K562 (cell line): ENCODE results near the gene CLCN4. TPM values are rescaled to one million over a fixed set of nuclear protein-coding genes. Genes with fewer than 3 reads are reported as not detected.

Experiments
- ATAC-seq: fragments of 200-7000 bp; cut with Tn5 transposase; 3 replicates; pipeline ENCODE4 v1.9.1; 2020; ENCODE audit warnings: moderate library complexity
- BruUV-seq: library from RNA; stranded (reverse); fragments of 400-500 nt; replicated peaks from 2 replicates; lab custom pipeline; 2021; lab: Mats Ljungman, UMichigan
- CTCF ChIA-PET: fragments of 300-600 bp; formaldehyde crosslinking; extraction: SDS; loops from one replicate; lab custom pipeline; 2021; ENCODE audit warnings: low intra/inter-chr PET ratio; lab: Yijun Ruan, JAX
- POLR2A ChIA-PET: fragments of 300-600, 350-650 bp; sonication (Branson Sonifier 250); formaldehyde crosslinking; extraction: SDS; loops from one replicate; lab custom pipeline; 2021; ENCODE audit warnings: antibody characterized with exemption, inconsistent platforms; lab: Yijun Ruan, JAX
- DNase-seq, 4 experiments: peaks; one replicate each; pipeline versions ENCODE4 v3.0.0 to v3.0.0-alpha.2; 2011 to 2018; ENCODE audit warnings: low spot score in 3 of 4, mixed read lengths in 3 of 4; ENCODE audit errors: extremely low read depth in 1 of 4
- FAIRE-seq: peaks from 2 replicates; lab custom pipeline; 2011; peaks lifted over from hg19 to GRCh38; lab: Jason Lieb, UNC
- H2AFZ ChIP-seq: 2 replicates; pipeline ENCODE4 v1.6.0; 2011; ENCODE audit warnings: low read depth, low read length, control low read depth, inconsistent platforms
- H3K27ac ChIP-seq: fragments of 200-600 bp; 3 replicates; pipeline ENCODE4 v1.8.0; 2011; ENCODE audit warnings: low read depth, mild to moderate bottlenecking, control low read depth, inconsistent platforms, low read length, moderate library complexity, mixed read lengths; ENCODE audit errors: extremely low read depth
- H3K27me3 ChIP-seq, 2 experiments: fragments of 300-600 bp in 1 of 2; 2 replicates in 1 of 2; 3 replicates in 1 of 2; pipeline versions ENCODE4 v1.6.0 to v1.8.0; 2011; ENCODE audit warnings: inconsistent platforms in 2 of 2, low read length in 2 of 2, mild to moderate bottlenecking in 1 of 2, mixed read lengths in 1 of 2, moderate library complexity in 1 of 2; ENCODE audit not compliant: control insufficient read depth in 2 of 2, insufficient read depth in 2 of 2
- H3K36me3 ChIP-seq: fragments of 300-600 bp; 3 replicates; pipeline ENCODE4 v1.8.0; 2011; ENCODE audit warnings: mild to moderate bottlenecking, low read length, inconsistent platforms; ENCODE audit not compliant: control insufficient read depth, insufficient read depth
- H3K4me1 ChIP-seq, 2 experiments: fragments of 200-600 bp in 1 of 2; replicated peaks in 1 of 2; 2 replicates in 1 of 2; 3 replicates in 1 of 2; pipeline versions ENCODE4 v1.5.1 to v1.8.0; 2011; ENCODE audit warnings: inconsistent platforms in 2 of 2, low read length in 2 of 2, mild to moderate bottlenecking in 1 of 2, mixed read lengths in 1 of 2, moderate library complexity in 1 of 2; ENCODE audit not compliant: control insufficient read depth in 2 of 2, insufficient read depth in 2 of 2
- H3K4me2 ChIP-seq: 2 replicates; pipeline ENCODE4 v1.6.1; 2011; ENCODE audit warnings: low read length, control low read depth, inconsistent platforms, mixed read lengths; ENCODE audit not compliant: insufficient read depth
- H3K4me3 ChIP-seq: fragments of 200-600 bp; sonication (generic), shearing (Covaris generic); 2 replicates; pipeline ENCODE4 v1.5.1; 2016; ENCODE audit warnings: control low read depth, inconsistent platforms
- H3K79me2 ChIP-seq: fragments of 200-600 bp; 3 replicates; pipeline ENCODE4 v1.8.0; 2011; ENCODE audit warnings: low read length, inconsistent platforms; ENCODE audit not compliant: control insufficient read depth, insufficient read depth
- H3K9ac ChIP-seq, 2 experiments: 2 replicates each; pipeline versions ENCODE4 v1.6.0 to v1.6.1; 2011; ENCODE audit warnings: low read depth in 2 of 2, low read length in 2 of 2, control low read depth in 1 of 2, inconsistent platforms in 1 of 2, mild to moderate bottlenecking in 1 of 2, mixed read lengths in 1 of 2; ENCODE audit not compliant: insufficient read depth in 1 of 2
- H3K9me1 ChIP-seq: one replicate; pipeline ENCODE4 v1.6.0; 2011; ENCODE audit warnings: inconsistent platforms, mild to moderate bottlenecking, low read length, moderate library complexity; ENCODE audit not compliant: control insufficient read depth, insufficient read depth
- H3K9me3 ChIP-seq: replicated peaks from 2 replicates; pipeline ENCODE4 v1.5.1; 2011; ENCODE audit warnings: low read depth, low read length, inconsistent platforms; ENCODE audit not compliant: control insufficient read depth, insufficient read depth
- H4K20me1 ChIP-seq: replicated peaks from 2 replicates; pipeline ENCODE4 v1.6.1; 2011; ENCODE audit warnings: low read length, inconsistent platforms, mixed read lengths; ENCODE audit not compliant: control insufficient read depth, insufficient read depth
- CBX2 ChIP-seq: fragments of 200-600 bp; sonication (generic); IDR thresholded peaks from one replicate; pipeline ENCODE4 v1.6.1; 2012; ENCODE audit warnings: mild to moderate bottlenecking, low read length, inconsistent platforms; ENCODE audit not compliant: insufficient read depth, poor library complexity, severe bottlenecking
- CREM ChIP-seq: IDR thresholded peaks from 2 replicates; pipeline ENCODE4 v1.6.1; 2014; ENCODE audit warnings: antibody characterized with exemption, low read depth
- ELF1 ChIP-seq: fragments of 200-800 bp; sonication (Bioruptor generic); IDR thresholded peaks from 2 replicates; pipeline ENCODE4 v1.6.1; 2016; ENCODE audit warnings: missing genetic modification characterization, missing compliant biosample characterization
- ESRRB ChIP-seq: fragments of 250-450 bp; sonication (Bioruptor Pico); IDR thresholded peaks from 2 replicates; pipeline ENCODE4 v1.5.0; 2020; ENCODE audit warnings: mild to moderate bottlenecking, moderate library complexity, borderline replicate concordance
- MAZ ChIP-seq, 2 experiments: fragments of 450-650 bp in 1 of 2; sonication (generic) in 1 of 2; formaldehyde crosslinking; IDR thresholded peaks in 1 of 2; conservative IDR thresholded peaks in 1 of 2; 2 replicates each; pipeline versions ENCODE4 v1.4.0 to v1.5.0; 2020; ENCODE audit warnings: mild to moderate bottlenecking in 1 of 2, missing genetic modification reagents in 1 of 2
- NR2C2 ChIP-seq, 2 experiments: fragments of 200-800 bp in 1 of 2; sonication (Bioruptor generic) in 1 of 2; sonication (generic) in 1 of 2; formaldehyde crosslinking in 1 of 2; IDR thresholded peaks; 2 replicates each; pipeline versions ENCODE4 v1.6.1 to v1.8.0; 2016 to 2022; ENCODE audit warnings: mild to moderate bottlenecking in 1 of 2, missing compliant biosample characterization in 1 of 2, missing genetic modification characterization in 1 of 2, missing genetic modification reagents in 1 of 2
- ZNF263 ChIP-seq: sonication (generic); formaldehyde crosslinking; IDR thresholded peaks from 2 replicates; pipeline ENCODE4 v1.8.0; 2022; ENCODE audit warnings: mild to moderate bottlenecking, missing genetic modification reagents, borderline replicate concordance
- ZNF274 ChIP-seq: IDR thresholded peaks from 2 replicates; pipeline ENCODE4 v1.6.1; 2011; ENCODE audit warnings: low read depth, mild to moderate bottlenecking, low read length, moderate library complexity, borderline replicate concordance
- ZNF444 ChIP-seq: fragments of 250-450 bp; sonication (Bioruptor Pico); IDR thresholded peaks from 2 replicates; pipeline ENCODE4 v1.4.0; 2020; ENCODE audit warnings: mild to moderate bottlenecking, moderate library complexity
- ZNF583 ChIP-seq: fragments of 250-450 bp; sonication (Bioruptor Pico); IDR thresholded peaks from 2 replicates; pipeline ENCODE4 v1.4.0; 2020
- ZNF695 ChIP-seq: fragments of 450-650 bp; formaldehyde crosslinking; IDR thresholded peaks from 2 replicates; pipeline ENCODE4 v1.4.0; 2020; ENCODE audit warnings: mild to moderate bottlenecking, moderate library complexity
- WGBS: fragments of 100-300 bp; shearing (Covaris generic); methylation state at CpG from one replicate; pipeline ENCODE4 v1.1.6; 2016; ENCODE audit warnings: low coverage, mixed read lengths; ENCODE audit not compliant: insufficient coverage; ENCODE audit errors: missing lambda C conversion rate; 5-methylcytosine and 5-hydroxymethylcytosine counted together
- in situ Hi-C: fragments of 300-500 bp; cut with MboI; formaldehyde crosslinking; loops from 4 replicates; pipeline ENCODE4 v1.15.0; 2018; ENCODE audit warnings: inconsistent platforms, mixed read lengths
- intact Hi-C: fragments of 100-400 bp; cut with micrococcal nuclease; formaldehyde crosslinking; loops from 2 replicates; pipeline ENCODE4 v1.14.2; 2022
- polyA plus RNA-seq, 8 experiments: library from polyadenylated mRNA; depleted of rRNA in 4 of 8; stranded (reverse) in 5 of 8; unstranded in 3 of 8; fragments of >200 nt; fragmentation: Nextera tagmentation in 2 of 8; fragmentation: Illumina TruSeq in 1 of 8; extraction: Ambion mirVana in 2 of 8; extraction: Trizol in 1 of 8; gene quantifications; 2 replicates each; pipeline versions ENCODE4 v1.2.1 to v1.2.3, GENCODE V29; 2011 to 2014; ENCODE audit warnings: inconsistent platforms in 1 of 8, missing spikeins in 1 of 8
- total RNA-seq, 7 experiments: library from RNA; depleted of rRNA in 6 of 7; stranded (reverse); fragments of >200 nt in 6 of 7; fragmentation: Illumina TruSeq in 2 of 7; extraction: Trizol in 2 of 7; gene quantifications; 2 replicates each; pipeline versions ENCODE4 v1.2.1 to v1.2.3, GENCODE V29; 2011 to 2021; ENCODE audit warnings: low replicate concordance in 1 of 7
- TF ChIP-seq, protein P1 (sequence below): fragments of 200-800 bp; sonication (Bioruptor generic); IDR thresholded peaks from 2 replicates; pipeline ENCODE4 v1.6.1; 2017; ENCODE audit warnings: missing genetic modification characterization, missing compliant biosample characterization
- TF ChIP-seq, protein P2 (sequence below): IDR thresholded peaks from 2 replicates; pipeline ENCODE4 v1.6.1; 2014; ENCODE audit warnings: antibody characterized with exemption

The CLCN4 gene
- total and polyA plus RNA-seq, 9 of the 15 experiments (the other 6 are each of a cell fraction or from before 2014, with no cell fraction given), result 0.03 to 0.24 (median 0.10) TPM; not detected in 1

DNA sequence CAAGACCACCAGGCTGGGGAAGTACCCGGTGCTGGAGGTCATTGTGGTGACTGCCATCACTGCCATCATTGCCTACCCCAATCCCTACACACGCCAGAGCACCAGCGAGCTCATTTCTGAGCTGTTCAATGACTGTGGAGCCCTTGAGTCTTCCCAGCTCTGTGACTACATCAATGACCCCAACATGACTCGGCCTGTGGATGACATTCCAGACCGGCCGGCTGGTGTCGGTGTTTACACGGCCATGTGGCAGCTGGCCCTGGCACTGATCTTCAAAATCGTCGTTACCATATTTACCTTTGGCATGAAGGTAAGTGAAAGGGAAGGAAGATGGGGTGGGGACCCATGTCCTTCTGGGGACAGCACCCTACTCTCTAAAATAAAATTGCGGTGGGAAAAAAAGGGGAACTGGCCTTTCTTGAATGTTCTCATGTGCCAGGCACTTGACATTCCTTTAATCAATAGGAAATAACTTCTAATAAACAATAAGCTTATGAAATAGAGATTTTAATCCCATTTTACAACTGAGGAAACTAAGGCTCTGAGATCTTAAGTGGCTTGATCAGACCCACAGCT, 51.6 kb downstream of the CLCN4 start:
- no peak overlapping the region for H3K4me2 ChIP-seq
- no peaks in the 10 kb centered on the region for H3K4me1 ChIP-seq
- no TSS peak for BruUV-seq
- no peaks in the 10 kb centered on the region; the same call in 1 of the 2 replicates for H4K20me1 ChIP-seq
- in situ Hi-C loops, result no loop called here
- ChIA-PET CTCF (no interaction called here), POLR2A (interaction anchor here (0.6 kb wide), 1 partner anchor 125 kb away, joined by 3 read pairs; no protein-coding TSS in a partner anchor)
- H3K9me3 ChIP-seq, result no peaks in the 10 kb centered on the region
- H3K36me3 ChIP-seq, result no peaks in the 10 kb centered on the region
- no peaks in the 10 kb centered on the region for H3K9me1 ChIP-seq
- peaks cover 5 to 27% of the 10 kb centered on the region in 2 experiments; a peak in 3 of 5 replicates for H3K27me3 ChIP-seq
- H3K79me2 ChIP-seq, result no peaks in the 10 kb centered on the region
- no peak overlapping the region for H3K27ac ChIP-seq
- no peak overlapping the region for H3K4me3 ChIP-seq
- FAIRE-seq, result no peak
- H3K9ac ChIP-seq, result no peak overlapping the region
- no peak overlapping the region for H2AFZ ChIP-seq
- WGBS, result 0% methylated on average over 7 of the region's 11 CpGs
- DNase-seq, result no peak
- TF ChIP-seq ZNF274 (no peak), ZNF695 (no peak), CBX2 (no peak), ELF1 (tag) (no peak), ZNF263 (CRISPR knock-in tag) (no peak), MAZ (CRISPR knock-in tag; conservative IDR thresholded peaks at IDR 0.05 in 1 of 2, IDR thresholded peaks at IDR 0.05 in 1 of 2) (no peak), ZNF444 (CRISPR knock-in tag) (no peak), ZNF583 (CRISPR knock-in tag) (no peak), ESRRB (CRISPR knock-in tag) (no peak), CREM (no peak), NR2C2 (CRISPR knock-in tag; IDR thresholded peaks at IDR 0.05) (no peak), NR2C2 (tag; IDR thresholded peaks at IDR 0.05) (no peak)
- TF ChIP-seq, protein P1, sequence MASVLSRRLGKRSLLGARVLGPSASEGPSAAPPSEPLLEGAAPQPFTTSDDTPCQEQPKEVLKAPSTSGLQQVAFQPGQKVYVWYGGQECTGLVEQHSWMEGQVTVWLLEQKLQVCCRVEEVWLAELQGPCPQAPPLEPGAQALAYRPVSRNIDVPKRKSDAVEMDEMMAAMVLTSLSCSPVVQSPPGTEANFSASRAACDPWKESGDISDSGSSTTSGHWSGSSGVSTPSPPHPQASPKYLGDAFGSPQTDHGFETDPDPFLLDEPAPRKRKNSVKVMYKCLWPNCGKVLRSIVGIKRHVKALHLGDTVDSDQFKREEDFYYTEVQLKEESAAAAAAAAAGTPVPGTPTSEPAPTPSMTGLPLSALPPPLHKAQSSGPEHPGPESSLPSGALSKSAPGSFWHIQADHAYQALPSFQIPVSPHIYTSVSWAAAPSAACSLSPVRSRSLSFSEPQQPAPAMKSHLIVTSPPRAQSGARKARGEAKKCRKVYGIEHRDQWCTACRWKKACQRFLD (CRISPR knock-in tag), result no peak
- TF ChIP-seq, protein P2, sequence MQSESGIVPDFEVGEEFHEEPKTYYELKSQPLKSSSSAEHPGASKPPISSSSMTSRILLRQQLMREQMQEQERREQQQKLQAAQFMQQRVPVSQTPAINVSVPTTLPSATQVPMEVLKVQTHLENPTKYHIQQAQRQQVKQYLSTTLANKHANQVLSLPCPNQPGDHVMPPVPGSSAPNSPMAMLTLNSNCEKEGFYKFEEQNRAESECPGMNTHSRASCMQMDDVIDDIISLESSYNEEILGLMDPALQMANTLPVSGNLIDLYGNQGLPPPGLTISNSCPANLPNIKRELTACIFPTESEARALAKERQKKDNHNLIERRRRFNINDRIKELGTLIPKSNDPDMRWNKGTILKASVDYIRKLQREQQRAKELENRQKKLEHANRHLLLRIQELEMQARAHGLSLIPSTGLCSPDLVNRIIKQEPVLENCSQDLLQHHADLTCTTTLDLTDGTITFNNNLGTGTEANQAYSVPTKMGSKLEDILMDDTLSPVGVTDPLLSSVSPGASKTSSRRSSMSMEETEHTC, result no peak
- TF ChIP-seq, all 486 proteins: peak for 0
- intact Hi-C loops, result no loop called here
- ATAC-seq, result no peak
